Muscle layer of colon (tissue), 2 donors: ENCODE measurements around the gene ERBB4.
"Not testable (repeated sequence)": the region's sequence is repeated elsewhere in the genome, so short reads cannot be mapped to it uniquely, and the experiment has no call there.

Source experiments
- H3K27ac ChIP-seq: one replicate; pipeline ENCODE4 v1.7.0; 2013; ENCODE audit warnings: low read depth, mild to moderate bottlenecking, low read length, moderate library complexity
- H3K27me3 ChIP-seq, 2 donors: one replicate each; pipeline ENCODE4 v1.7.0; 2013; ENCODE audit warnings: low read length in 2 of 2, mild to moderate bottlenecking in 2 of 2; ENCODE audit not compliant: insufficient read depth in 2 of 2, control insufficient read depth in 1 of 2
- H3K36me3 ChIP-seq: one replicate; pipeline ENCODE4 v1.7.0; 2013; ENCODE audit warnings: mild to moderate bottlenecking, low read length; ENCODE audit not compliant: insufficient read depth
- H3K4me1 ChIP-seq: one replicate; pipeline ENCODE4 v1.7.0; 2013; ENCODE audit warnings: mild to moderate bottlenecking, low read length; ENCODE audit not compliant: insufficient read depth
- H3K4me3 ChIP-seq, 2 donors: one replicate each; pipeline ENCODE4 v1.7.0; 2013; ENCODE audit warnings: low read length in 2 of 2, low read depth in 1 of 2, mild to moderate bottlenecking in 1 of 2, moderate library complexity in 1 of 2
- H3K9ac ChIP-seq: one replicate; pipeline ENCODE4 v1.7.0; 2013; ENCODE audit warnings: low read length
- H3K9me3 ChIP-seq: one replicate; pipeline ENCODE4 v1.7.0; 2013; ENCODE audit warnings: mild to moderate bottlenecking, low read length
- donor health status: abdominal sarcoma.
- donor health status: Adenocarcinoma of cecum.

Gene ERBB4

DNA sequence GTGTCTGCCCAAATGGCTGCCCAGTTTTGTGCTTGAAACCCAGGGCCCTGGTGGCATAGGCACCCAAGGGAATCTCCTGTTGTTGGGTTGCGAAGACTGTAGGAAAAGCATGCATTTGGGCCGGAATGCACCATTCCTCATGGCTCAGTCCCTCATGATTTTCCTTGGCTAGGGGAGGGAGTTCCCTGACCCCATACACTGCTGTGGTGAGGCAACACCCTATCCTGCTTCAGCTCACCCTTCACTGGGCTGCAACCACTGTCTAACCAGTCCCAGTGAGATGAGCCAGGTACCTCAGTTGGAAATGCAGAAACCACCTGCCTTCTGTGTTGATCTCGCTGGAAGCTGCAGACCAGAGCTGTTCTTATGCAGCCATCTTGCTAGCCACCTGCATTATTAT, 300.4 kb downstream of the ERBB4 start:
- not testable (repeated sequence) for H3K4me1 ChIP-seq

DNA sequence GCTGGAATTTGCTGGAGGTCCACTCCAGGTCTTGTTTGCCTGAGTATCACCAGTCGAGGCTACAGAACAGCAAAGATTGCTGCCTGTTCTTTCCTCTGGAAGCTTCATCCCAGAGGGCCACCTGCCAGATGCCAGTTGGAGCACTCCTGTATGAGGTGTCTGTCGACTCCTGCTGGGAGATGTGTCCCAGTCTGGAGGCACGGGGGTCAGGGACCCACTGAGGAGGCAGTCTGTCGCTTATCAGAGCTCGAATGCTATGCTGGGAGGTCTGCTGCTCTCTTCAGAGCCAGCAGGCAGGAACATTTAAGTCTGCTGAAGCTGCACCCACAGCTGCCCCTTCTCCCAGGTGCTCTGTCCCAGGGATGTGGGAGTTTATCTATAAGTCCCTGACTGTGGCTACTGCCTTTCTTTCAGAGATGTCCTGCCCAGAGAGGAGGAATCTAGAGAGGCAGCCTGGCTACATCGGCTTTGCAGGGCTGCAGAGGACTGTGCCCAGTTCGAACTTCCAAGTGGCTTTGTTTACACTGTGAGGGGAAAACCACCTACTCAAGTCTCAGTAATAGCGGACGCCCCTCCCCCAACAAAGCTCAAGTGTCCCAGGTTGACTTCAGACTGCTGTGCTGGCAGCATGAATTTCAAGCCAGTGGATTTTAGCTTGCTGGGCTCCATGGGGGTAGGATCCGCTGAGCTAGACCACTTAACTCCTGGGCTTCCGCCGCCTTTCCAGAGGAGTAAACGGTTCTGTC, 301.1 kb downstream of the ERBB4 start:
- H3K27me3 ChIP-seq, result no peaks in the 10 kb centered on the region
- H3K4me3 ChIP-seq, result no peak overlapping the region
- H3K4me1 ChIP-seq, result no peaks in the 10 kb centered on the region
- no peaks in the 10 kb centered on the region for H3K36me3 ChIP-seq
- no peak overlapping the region for H3K27ac ChIP-seq
- no peaks in the 10 kb centered on the region for H3K9me3 ChIP-seq
- H3K9ac ChIP-seq, result no peak overlapping the region

More for the DNA sequence above, 300.4 kb downstream of the ERBB4 start:
- H3K36me3 ChIP-seq, H3K27me3 ChIP-seq, H3K27ac ChIP-seq, H3K4me3 ChIP-seq, H3K9me3 ChIP-seq, H3K9ac ChIP-seq: not testable (repeated sequence)

DNA sequence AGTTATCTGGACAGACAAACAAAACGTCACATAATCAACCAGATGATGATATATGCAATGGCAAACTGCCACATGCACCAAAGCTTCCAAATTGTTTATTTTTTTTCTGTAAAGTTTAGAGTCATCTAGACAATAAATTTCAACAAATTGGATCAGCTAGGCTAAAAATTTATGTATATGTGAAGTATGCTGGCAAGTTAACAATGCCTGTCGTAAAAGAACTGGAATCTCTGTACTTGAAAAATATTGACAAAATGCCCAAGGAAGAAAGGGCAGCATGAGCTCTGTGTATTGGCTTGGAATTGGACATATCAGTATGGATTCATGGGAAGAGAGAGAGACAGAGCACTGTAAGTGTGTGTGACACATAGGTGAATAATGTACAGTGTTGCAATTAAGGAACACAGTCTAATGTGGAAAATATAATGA, 309.8 kb downstream of the ERBB4 start:
- no peaks in the 10 kb centered on the region for H3K27me3 ChIP-seq

DNA sequence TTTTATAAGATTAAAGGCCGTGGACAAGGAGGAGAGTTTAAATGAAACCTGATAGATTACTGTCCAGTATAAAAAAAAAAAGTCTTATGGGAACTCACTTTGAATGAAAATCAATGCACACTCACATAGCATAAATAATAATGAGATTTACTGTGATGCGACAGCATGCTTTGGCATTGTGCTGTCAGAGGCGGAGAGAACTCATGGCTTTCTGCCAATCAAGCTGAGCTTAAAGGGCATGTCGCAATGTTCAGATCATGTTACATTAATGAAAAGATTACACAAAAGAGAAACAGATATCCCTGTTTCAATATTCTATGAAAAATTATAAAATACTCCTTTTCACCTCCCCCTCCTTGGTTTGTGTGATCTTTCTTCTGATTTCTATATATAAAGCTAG, 310.8 kb downstream of the ERBB4 start:
- Histone ChIP-seq H3K9me3 (no peaks in the 10 kb centered on the region), H3K27me3 (no peaks in the 10 kb centered on the region), H3K4me3 (no peak overlapping the region), H3K27ac (no peak overlapping the region), H3K4me1 (no peaks in the 10 kb centered on the region), H3K9ac (no peak overlapping the region), H3K36me3 (no peaks in the 10 kb centered on the region)

More for the DNA sequence above, 309.8 kb downstream of the ERBB4 start:
- no peaks in the 10 kb centered on the region for H3K36me3 ChIP-seq
- H3K4me3 ChIP-seq, result no peak overlapping the region
- H3K4me1 ChIP-seq, result no peaks in the 10 kb centered on the region
- H3K9me3 ChIP-seq, result no peaks in the 10 kb centered on the region
- H3K27ac ChIP-seq, result no peak overlapping the region
- no peak overlapping the region for H3K9ac ChIP-seq

DNA sequence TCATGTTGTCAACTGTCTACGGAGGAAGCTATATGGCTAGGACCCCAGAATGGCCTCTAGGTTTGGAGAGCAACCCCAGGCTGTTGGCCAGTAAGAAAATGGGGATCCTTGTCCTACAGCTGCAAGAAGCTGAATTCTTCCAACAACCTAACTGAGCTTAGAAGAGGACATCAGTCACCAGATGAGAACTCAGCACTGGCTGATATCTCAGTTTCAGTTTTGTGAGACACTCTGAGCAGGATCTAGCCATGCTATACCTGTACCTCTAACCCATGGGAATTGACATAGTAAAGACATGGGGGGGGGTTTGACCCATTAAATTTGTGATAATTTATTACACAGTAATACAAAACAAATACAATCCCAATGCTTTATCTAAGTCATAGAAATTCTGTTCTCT, 312.5 kb downstream of the ERBB4 start:
- Histone ChIP-seq H3K27me3 (no peaks in the 10 kb centered on the region), H3K9ac (no peak overlapping the region), H3K36me3 (no peaks in the 10 kb centered on the region), H3K4me1 (no peaks in the 10 kb centered on the region), H3K27ac (no peak overlapping the region), H3K9me3 (no peaks in the 10 kb centered on the region), H3K4me3 (no peak overlapping the region)

DNA sequence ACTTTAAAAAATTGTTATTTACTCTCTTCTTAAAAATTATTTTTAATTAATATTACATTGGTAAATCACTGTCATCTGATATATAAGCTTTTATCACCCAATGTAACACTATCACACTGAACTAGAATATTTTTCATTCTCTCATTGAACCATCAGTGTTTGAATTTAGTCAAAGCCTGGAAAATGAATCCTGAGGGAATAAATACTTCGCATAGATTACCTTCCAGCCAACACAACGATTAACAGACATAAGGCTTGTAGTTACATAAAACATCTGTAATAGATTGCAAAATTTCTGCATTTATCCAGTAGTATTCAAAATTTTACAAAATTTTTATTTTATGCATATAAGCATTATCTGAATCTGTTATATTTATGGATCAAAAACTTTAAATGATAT, 314.9 kb downstream of the ERBB4 start:
- Histone ChIP-seq H3K27me3 (no peaks in the 10 kb centered on the region), H3K27ac (no peak overlapping the region), H3K9ac (no peak overlapping the region), H3K4me1 (no peaks in the 10 kb centered on the region), H3K4me3 (no peak overlapping the region), H3K36me3 (no peaks in the 10 kb centered on the region), H3K9me3 (no peaks in the 10 kb centered on the region)

DNA sequence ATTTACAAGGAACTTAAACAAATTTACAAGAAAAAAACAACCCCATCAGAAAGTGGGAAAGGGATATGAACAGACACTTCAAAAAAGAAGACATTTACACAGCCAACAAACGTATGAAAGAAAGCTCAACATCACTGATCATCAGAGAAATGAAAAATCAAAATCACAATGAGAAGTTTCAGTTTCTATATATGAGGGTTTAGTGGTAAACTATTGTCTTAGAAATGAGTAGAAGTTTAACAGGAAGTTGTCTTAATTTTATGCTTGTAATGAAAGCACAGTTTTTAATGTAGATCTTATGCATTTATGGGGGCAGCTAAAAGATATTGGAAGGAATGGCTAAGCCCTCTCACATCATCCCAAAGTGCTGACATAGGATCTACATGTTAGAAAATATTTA, 325.4 kb downstream of the ERBB4 start:
- H3K9me3 ChIP-seq, result no peaks in the 10 kb centered on the region
- H3K27ac ChIP-seq, result no peak overlapping the region
- H3K9ac ChIP-seq, result no peak overlapping the region
- no peak overlapping the region for H3K4me3 ChIP-seq
- no peaks in the 10 kb centered on the region for H3K36me3 ChIP-seq
- no peaks in the 10 kb centered on the region for H3K27me3 ChIP-seq
- no peaks in the 10 kb centered on the region for H3K4me1 ChIP-seq

DNA sequence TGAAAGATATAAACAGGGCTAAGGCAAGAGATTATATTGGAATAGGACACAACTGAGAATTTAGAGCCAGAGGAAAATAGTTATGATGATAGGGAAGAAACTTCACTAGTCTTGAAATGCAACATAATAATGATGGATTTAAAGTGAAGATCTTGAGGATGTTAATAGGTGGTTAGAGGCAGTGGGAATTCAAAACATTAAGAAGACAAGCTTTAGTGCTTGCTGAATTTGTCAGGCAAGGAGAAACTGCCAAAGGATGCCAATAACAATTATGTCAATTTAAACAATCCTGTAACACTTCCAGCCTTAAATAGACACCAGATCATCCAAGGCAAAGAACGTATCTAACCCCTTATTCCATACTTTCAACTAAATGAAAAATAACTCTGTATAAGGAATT, 330.1 kb downstream of the ERBB4 start:
- Histone ChIP-seq H3K27ac (no peak overlapping the region), H3K9ac (no peak overlapping the region), H3K4me3 (no peak overlapping the region), H3K27me3 (no peaks in the 10 kb centered on the region), H3K36me3 (no peaks in the 10 kb centered on the region), H3K9me3 (no peaks in the 10 kb centered on the region), H3K4me1 (no peaks in the 10 kb centered on the region)

DNA sequence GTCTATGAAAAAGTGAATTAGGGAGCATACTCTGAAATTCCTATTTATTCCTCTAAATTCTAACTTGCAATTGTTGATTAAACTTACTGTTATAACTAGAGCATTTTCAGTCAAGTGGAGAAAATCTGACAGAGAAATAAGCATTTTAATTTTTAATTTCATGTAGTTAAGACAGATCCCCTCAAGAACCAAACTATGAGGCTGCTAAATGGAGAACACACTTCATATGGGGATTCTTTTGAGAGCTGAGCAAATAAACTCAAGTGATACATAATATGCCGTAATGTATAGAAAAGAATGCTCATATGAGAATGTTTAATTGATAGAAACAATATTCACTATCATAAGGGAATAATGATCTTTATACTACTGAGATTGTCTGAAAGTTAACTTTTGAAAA, 340.8 kb downstream of the ERBB4 start:
- no peak overlapping the region for H3K27ac ChIP-seq
- no peaks in the 10 kb centered on the region for H3K9me3 ChIP-seq
- no peaks in the 10 kb centered on the region for H3K36me3 ChIP-seq
- no peaks in the 10 kb centered on the region for H3K27me3 ChIP-seq
- no peaks in the 10 kb centered on the region for H3K4me1 ChIP-seq
- no peak overlapping the region for H3K9ac ChIP-seq
- H3K4me3 ChIP-seq, result no peak overlapping the region

DNA sequence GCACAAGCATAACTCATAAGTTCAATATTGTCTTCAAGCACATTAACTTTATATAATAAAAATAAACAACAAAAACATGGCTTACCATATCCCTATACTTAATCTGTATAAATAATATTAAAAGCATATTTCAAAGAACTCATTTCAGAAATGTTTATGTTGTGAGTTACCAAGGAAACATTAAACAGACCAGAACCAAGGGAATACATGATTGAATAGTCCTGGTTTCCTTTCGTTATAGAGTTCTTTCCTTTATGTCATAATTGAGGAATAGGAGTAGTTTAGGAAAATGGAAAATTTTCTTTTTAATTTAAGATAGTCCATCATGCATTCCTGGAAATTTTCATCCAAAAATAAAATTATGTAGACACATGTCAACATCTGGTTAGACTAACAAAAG, 343.0 kb downstream of the ERBB4 start:
- no peaks in the 10 kb centered on the region for H3K9me3 ChIP-seq
- no peak overlapping the region for H3K27ac ChIP-seq
- H3K27me3 ChIP-seq, result no peaks in the 10 kb centered on the region
- H3K9ac ChIP-seq, result no peak overlapping the region
- H3K36me3 ChIP-seq, result no peaks in the 10 kb centered on the region
- no peaks in the 10 kb centered on the region for H3K4me1 ChIP-seq
- H3K4me3 ChIP-seq, result no peak overlapping the region

DNA sequence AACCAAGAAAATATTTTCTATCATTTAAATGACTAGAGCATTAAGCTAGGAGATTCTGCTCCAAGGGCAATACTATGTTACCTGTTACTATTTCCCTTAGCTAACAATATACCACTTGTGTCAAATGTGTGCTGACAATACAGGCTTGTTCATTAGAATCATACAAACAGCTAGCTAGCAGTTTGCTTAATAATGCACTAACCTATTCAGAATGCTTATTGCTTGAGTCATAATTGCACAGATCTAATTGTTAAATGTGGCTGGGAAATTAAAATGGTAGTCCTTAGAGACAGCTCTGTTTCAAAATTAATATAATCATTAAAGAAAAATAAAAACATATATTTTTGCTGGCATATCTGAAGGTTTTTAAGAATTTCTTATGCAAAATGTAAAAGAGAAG, 344.2 kb downstream of the ERBB4 start:
- Histone ChIP-seq H3K9ac (no peak overlapping the region), H3K9me3 (no peaks in the 10 kb centered on the region), H3K27me3 (no peaks in the 10 kb centered on the region), H3K36me3 (no peaks in the 10 kb centered on the region), H3K4me3 (no peak overlapping the region), H3K27ac (no peak overlapping the region), H3K4me1 (no peaks in the 10 kb centered on the region)

DNA sequence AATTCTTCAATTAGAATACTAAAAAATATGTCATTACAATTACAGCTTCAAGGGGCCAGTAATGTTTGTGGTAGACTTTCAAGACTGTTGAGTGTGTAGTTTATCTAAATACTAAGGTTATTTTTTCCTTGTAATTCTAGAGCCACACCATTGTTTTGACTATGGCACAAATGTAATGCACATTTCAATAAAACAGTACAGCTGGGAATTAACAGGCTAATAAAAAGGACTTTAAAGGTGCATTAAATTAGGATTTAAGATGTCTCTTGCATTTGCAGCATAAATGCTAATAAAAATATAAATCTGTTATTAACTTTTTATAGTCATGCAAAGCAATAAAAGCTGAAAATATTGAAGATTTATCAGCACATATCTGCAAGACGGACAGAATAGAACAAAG, 344.8 kb downstream of the ERBB4 start:
- Histone ChIP-seq H3K4me3 (no peak overlapping the region), H3K36me3 (no peaks in the 10 kb centered on the region), H3K9ac (no peak overlapping the region), H3K9me3 (no peaks in the 10 kb centered on the region), H3K27me3 (no peaks in the 10 kb centered on the region), H3K27ac (no peak overlapping the region), H3K4me1 (no peaks in the 10 kb centered on the region)
